ENCODE results near the gene DYNLT1.

GRCh38 chr6:158653577-158654354 lies 9.2 kb upstream of the DYNLT1 start:
- no peak for TF ChIP-seq CTCF (conservative IDR thresholded peaks at IDR 0.05)
- no peak for TF ChIP-seq EZH2 (IDR thresholded peaks at IDR 0.05; ENCODE audit: low read depth)

Data from PC-9 (cell line).